CD4-positive, alpha-beta T cell treated with Interleukin-15 for 4 hours (primary cell): ENCODE data around the gene FHDC1.

Source experiments
- DNase-seq: peaks from one replicate; pipeline ENCODE4 v3.0.0-alpha.2; 2020; ENCODE audit warnings: low spot score

Gene FHDC1

GRCh38 chr4:152981278-152981677 is 45.2 kb downstream of the FHDC1 start:
- DNase-seq = no peak

GRCh38 chr4:152981842-152982241 is 45.7 kb downstream of the FHDC1 start:
- DNase-seq = no peak

GRCh38 chr4:152983221-152983620 is 47.1 kb downstream of the FHDC1 start:
- no peak for DNase-seq

- DNase-seq = no peak
Measured at GRCh38 chr4:152983774-152984411, 47.8 kb downstream of the FHDC1 start.

GRCh38 chr4:152988721-152989553 is 52.8 kb downstream of the FHDC1 start:
- no peak for DNase-seq

GRCh38 chr4:152989554-152989970 is 53.4 kb downstream of the FHDC1 start:
- no peak for DNase-seq

- no peak for DNase-seq
Measured at GRCh38 chr4:152990471-152991131, 54.5 kb downstream of the FHDC1 start.

GRCh38 chr4:152991398-152991797 is 55.3 kb downstream of the FHDC1 start:
- DNase-seq = no peak

- DNase-seq = no peak
Measured at GRCh38 chr4:152992027-152992426, 55.9 kb downstream of the FHDC1 start.

GRCh38 chr4:152992466-152992865 is 56.3 kb downstream of the FHDC1 start:
- no peak for DNase-seq

GRCh38 chr4:152994038-152994437 is 57.9 kb downstream of the FHDC1 start:
- DNase-seq = no peak

- DNase-seq = no peak
Measured at GRCh38 chr4:152996111-152996571, 60.0 kb downstream of the FHDC1 start.

- DNase-seq = no peak
Measured at GRCh38 chr4:152996672-152997071, 60.5 kb downstream of the FHDC1 start.

GRCh38 chr4:152997288-152997687 is 61.2 kb downstream of the FHDC1 start:
- DNase-seq = no peak

- DNase-seq = no peak
Measured at GRCh38 chr4:152997771-152998487, 61.8 kb downstream of the FHDC1 start.

GRCh38 chr4:152998861-152999260 is 62.7 kb downstream of the FHDC1 start:
- DNase-seq = no peak

- no peak for DNase-seq
Measured at GRCh38 chr4:152999346-153000075, 63.4 kb downstream of the FHDC1 start.

GRCh38 chr4:153000076-153000420 is 63.9 kb downstream of the FHDC1 start:
- DNase-seq = no peak

- DNase-seq = no peak
Measured at GRCh38 chr4:153001626-153002025, 65.5 kb downstream of the FHDC1 start.

- DNase-seq = no peak
Measured at GRCh38 chr4:153002110-153002509, 66.0 kb downstream of the FHDC1 start.

GRCh38 chr4:153004081-153004850 is 68.1 kb downstream of the FHDC1 start:
- no peak for DNase-seq
